Smooth muscle cell (in vitro differentiated cells): ENCODE data around the gene FNIP2. TPM values are rescaled to one million over a fixed set of nuclear protein-coding genes. Genes with fewer than 3 reads are reported as not detected.

Experiments used
- DNase-seq: peaks from one replicate; lab custom pipeline; 2025; ENCODE audit not compliant: unreplicated experiment; lab: John Stamatoyannopoulos, UW
- H2AFZ ChIP-seq: fragments of 200-600 bp; sonication (generic); 2 replicates; pipeline ENCODE4 v1.6.0; 2016; ENCODE audit warnings: antibody characterized with exemption, low read depth, mild to moderate bottlenecking
- H3F3A ChIP-seq: fragments of 200-600 bp; sonication (generic); 2 replicates; pipeline ENCODE4 v1.6.0; 2017; ENCODE audit warnings: antibody characterized with exemption, low read depth
- H3K27ac ChIP-seq: fragments of 200-600 bp; sonication (generic); 2 replicates; pipeline ENCODE4 v1.5.1; 2016; ENCODE audit warnings: low read depth, mild to moderate bottlenecking
- H3K27me3 ChIP-seq: fragments of 200-600 bp; sonication (generic); 2 replicates; pipeline ENCODE4 v1.6.1; 2016; ENCODE audit warnings: low read depth, mild to moderate bottlenecking
- H3K36me3 ChIP-seq: fragments of 200-600 bp; sonication (generic); 2 replicates; pipeline ENCODE4 v1.5.1; 2016; ENCODE audit warnings: low read depth
- H3K4me1 ChIP-seq: fragments of 200-600 bp; sonication (generic); 2 replicates; pipeline ENCODE4 v1.5.1; 2016; ENCODE audit warnings: low read depth
- H3K4me2 ChIP-seq: fragments of 200-600 bp; sonication (generic); 2 replicates; pipeline ENCODE4 v1.6.0; 2016; ENCODE audit warnings: mild to moderate bottlenecking
- H3K4me3 ChIP-seq: fragments of 200-600 bp; sonication (generic); 2 replicates; pipeline ENCODE4 v1.5.1; 2016; ENCODE audit warnings: mild to moderate bottlenecking
- H3K79me2 ChIP-seq: fragments of 200-600 bp; sonication (generic); 2 replicates; pipeline ENCODE4 v1.6.0; 2016; ENCODE audit warnings: low read depth, mild to moderate bottlenecking
- H3K9ac ChIP-seq: fragments of 200-600 bp; sonication (generic); 2 replicates; pipeline ENCODE4 v1.6.0; 2016; ENCODE audit warnings: low read depth
- H3K9me3 ChIP-seq: fragments of 200-600 bp; sonication (generic); replicated peaks from 2 replicates; pipeline ENCODE4 v1.5.1; 2016; ENCODE audit warnings: low read depth
- H4K20me1 ChIP-seq: fragments of 200-600 bp; sonication (generic); 2 replicates; pipeline ENCODE4 v1.6.0; 2016; ENCODE audit warnings: low read depth
- WGBS: methylation state at CpG from one replicate; pipeline ENCODE4 v1.1.7; 2016; ENCODE audit warnings: low lambda C conversion rate; 5-methylcytosine and 5-hydroxymethylcytosine counted together
- polyA plus RNA-seq: library from polyadenylated mRNA; unstranded; fragments of >200 nt; fragmentation: Nextera tagmentation; extraction: Ambion mirVana; gene quantifications from 2 replicates; pipeline ENCODE4 v1.2.1, GENCODE V29; 2016
- total RNA-seq: library from RNA; depleted of rRNA; stranded (reverse); fragments of >200 nt; gene quantifications from 2 replicates; pipeline ENCODE4 v1.2.3, GENCODE V29; 2014
- TF ChIP-seq, protein P1 (sequence below): fragments of 200-600 bp; sonication (generic); IDR thresholded peaks from 2 replicates; pipeline ENCODE4 v1.5.1; 2017; ENCODE audit warnings: borderline replicate concordance, mild to moderate bottlenecking, antibody characterized with exemption; ENCODE audit not compliant: insufficient read depth, poor library complexity, severe bottlenecking

Gene FNIP2
- total and polyA plus RNA-seq, 2 experiments from 2014 or later = 10.4 to 36.3 TPM

DNA sequence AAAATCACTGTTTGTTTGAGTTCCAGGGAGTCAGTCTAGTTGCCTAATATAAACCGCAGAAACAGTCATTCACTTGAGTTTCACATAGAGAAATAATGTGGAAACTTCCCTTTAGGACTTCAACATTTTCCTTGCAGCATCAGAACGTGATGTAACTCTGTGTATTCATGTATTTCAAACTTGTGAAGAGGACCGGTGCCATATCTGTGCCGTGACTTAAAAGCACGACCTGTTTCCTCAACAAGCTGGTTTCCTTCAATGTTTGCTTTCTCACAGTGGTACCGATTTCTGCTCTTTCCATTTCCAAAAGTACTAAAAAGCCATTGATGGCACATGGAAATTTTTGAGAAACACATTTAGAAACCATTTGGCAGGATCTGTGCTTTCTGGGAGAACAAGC lies 167.4 kb downstream of the FNIP2 start:
- no peak overlapping the region for H3K27ac ChIP-seq
- H3K36me3 ChIP-seq = no peaks in the 10 kb centered on the region
- no peak overlapping the region for H2AFZ ChIP-seq
- H3F3A ChIP-seq = no peaks in the 10 kb centered on the region
- no peak overlapping the region for H3K9ac ChIP-seq
- H3K4me1 ChIP-seq = no peaks in the 10 kb centered on the region
- H4K20me1 ChIP-seq = no peaks in the 10 kb centered on the region
- H3K9me3 ChIP-seq = no peaks in the 10 kb centered on the region
- no peak overlapping the region for H3K4me3 ChIP-seq
- H3K79me2 ChIP-seq = no peaks in the 10 kb centered on the region
- WGBS = 93% methylated on average over 6 of the region's 6 CpGs
- TF ChIP-seq, protein P1, sequence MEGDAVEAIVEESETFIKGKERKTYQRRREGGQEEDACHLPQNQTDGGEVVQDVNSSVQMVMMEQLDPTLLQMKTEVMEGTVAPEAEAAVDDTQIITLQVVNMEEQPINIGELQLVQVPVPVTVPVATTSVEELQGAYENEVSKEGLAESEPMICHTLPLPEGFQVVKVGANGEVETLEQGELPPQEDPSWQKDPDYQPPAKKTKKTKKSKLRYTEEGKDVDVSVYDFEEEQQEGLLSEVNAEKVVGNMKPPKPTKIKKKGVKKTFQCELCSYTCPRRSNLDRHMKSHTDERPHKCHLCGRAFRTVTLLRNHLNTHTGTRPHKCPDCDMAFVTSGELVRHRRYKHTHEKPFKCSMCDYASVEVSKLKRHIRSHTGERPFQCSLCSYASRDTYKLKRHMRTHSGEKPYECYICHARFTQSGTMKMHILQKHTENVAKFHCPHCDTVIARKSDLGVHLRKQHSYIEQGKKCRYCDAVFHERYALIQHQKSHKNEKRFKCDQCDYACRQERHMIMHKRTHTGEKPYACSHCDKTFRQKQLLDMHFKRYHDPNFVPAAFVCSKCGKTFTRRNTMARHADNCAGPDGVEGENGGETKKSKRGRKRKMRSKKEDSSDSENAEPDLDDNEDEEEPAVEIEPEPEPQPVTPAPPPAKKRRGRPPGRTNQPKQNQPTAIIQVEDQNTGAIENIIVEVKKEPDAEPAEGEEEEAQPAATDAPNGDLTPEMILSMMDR = no peak
- H3K27me3 ChIP-seq = no peaks in the 10 kb centered on the region
- DNase-seq = no peak
- no peak overlapping the region for H3K4me2 ChIP-seq

DNA sequence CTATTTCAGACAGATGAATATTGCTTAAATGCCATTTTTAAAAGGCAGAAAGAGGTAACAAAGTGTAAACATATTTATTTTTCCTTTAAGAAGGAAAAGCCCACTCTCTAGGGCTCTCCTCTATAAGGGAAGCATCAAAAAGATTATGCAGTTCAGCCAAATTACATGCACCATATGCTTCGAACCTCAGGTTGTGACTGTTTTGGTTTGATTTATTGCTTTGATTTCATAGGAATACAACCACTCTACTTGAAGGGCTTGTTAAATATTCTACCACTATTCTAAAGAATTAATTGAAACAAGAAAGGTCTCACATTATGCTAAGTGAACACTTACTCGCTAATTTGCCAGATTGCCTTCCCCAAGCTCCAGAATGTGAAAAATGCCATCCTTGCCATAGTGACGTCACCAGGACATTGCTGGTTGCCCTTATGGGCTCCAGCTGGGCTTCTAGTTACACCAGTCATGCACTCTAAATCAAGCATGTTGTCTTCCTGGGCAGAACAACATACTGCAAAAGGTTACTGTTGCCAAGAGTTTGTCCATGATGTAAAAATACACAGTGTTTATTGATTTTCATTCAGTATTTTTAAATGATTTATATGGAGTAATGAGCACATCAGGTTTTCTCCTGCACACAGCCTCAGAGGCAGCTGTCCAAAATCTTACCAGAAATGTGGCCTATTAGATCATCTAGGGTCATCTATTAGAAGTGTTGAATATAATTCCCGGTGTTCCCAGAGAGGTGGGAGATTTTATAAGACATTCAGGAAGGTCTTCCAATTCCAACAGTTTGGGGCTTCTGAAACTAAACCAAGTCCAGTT lies 169.6 kb downstream of the FNIP2 start:
- DNase-seq = no peak
- Histone ChIP-seq H3K4me1 (no peaks in the 10 kb centered on the region), H3K79me2 (no peaks in the 10 kb centered on the region), H3K27ac (no peak overlapping the region), H3K9me3 (no peaks in the 10 kb centered on the region), H3F3A (no peaks in the 10 kb centered on the region), H3K36me3 (no peaks in the 10 kb centered on the region), H3K27me3 (no peaks in the 10 kb centered on the region), H4K20me1 (no peaks in the 10 kb centered on the region), H2AFZ (no peak overlapping the region), H3K9ac (no peak overlapping the region), H3K4me2 (no peak overlapping the region), H3K4me3 (no peak overlapping the region)
- TF ChIP-seq, protein P1 = no peak
- WGBS = 85% methylated on average over 4 of the region's 4 CpGs

DNA sequence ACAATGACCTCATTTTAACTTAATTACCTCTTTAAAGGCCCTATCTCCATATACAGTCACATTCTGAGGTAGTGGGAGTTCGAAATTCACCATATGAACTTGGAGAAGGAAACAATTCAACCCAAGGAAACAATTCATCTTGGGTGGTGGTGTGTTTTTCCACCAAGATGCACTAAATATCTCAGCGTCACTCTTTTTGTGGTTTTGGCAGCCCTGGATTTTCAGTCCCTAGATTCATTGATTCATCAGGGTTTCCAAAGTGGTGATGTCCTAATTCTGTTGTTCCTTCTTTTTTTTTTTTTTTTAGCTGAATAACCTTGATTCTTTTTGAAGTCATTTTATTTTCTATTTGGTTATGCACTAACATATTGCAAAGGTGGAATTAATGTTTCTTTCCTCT lies 171.4 kb downstream of the FNIP2 start:
- H4K20me1 ChIP-seq = no peaks in the 10 kb centered on the region
- no peak overlapping the region for H3K9ac ChIP-seq
- no peak for DNase-seq
- no peaks in the 10 kb centered on the region for H3K4me1 ChIP-seq
- no peak overlapping the region for H3K27ac ChIP-seq
- no peak overlapping the region for H3K4me3 ChIP-seq
- no peaks in the 10 kb centered on the region for H3F3A ChIP-seq
- no peaks in the 10 kb centered on the region for H3K79me2 ChIP-seq
- TF ChIP-seq, protein P1 = no peak
- H2AFZ ChIP-seq = no peak overlapping the region
- no peak overlapping the region for H3K4me2 ChIP-seq
- no peaks in the 10 kb centered on the region for H3K9me3 ChIP-seq
- H3K36me3 ChIP-seq = no peaks in the 10 kb centered on the region
- no peaks in the 10 kb centered on the region for H3K27me3 ChIP-seq
- WGBS = 80% methylated on average over 2 of the region's 2 CpGs

DNA sequence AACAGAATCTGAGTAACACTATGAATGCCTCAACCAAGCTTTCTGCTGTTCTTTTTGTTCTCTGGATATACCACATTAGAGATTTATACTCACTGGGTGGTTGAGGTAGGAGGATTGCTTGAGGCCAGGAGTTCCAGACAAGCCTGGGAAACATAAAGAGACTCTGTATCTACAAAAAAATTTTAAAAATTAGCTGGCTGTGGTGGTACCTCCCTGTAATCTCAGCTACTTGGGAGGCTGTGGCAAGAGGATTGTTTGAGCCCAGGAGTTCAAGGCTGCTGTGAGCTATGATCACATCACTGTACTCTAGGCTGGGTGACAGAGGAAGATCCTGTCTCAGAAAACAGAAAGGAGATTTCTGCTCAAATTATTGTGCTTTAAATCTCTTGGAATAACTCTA lies 172.5 kb downstream of the FNIP2 start:
- Histone ChIP-seq H3K27me3 (no peaks in the 10 kb centered on the region), H3K4me2 (no peak overlapping the region), H3K79me2 (no peaks in the 10 kb centered on the region), H3K9me3 (no peaks in the 10 kb centered on the region), H3K4me1 (no peaks in the 10 kb centered on the region), H3K36me3 (no peaks in the 10 kb centered on the region), H2AFZ (no peak overlapping the region), H3K27ac (no peak overlapping the region), H3K9ac (no peak overlapping the region), H3K4me3 (no peak overlapping the region), H4K20me1 (no peaks in the 10 kb centered on the region), H3F3A (no peaks in the 10 kb centered on the region)
- no peak for DNase-seq
- TF ChIP-seq, protein P1 = no peak
